Progenitor cell of endocrine pancreas (in vitro differentiated cells): Measurements from ENCODE around the gene PMEPA1. TPM values are rescaled to one million over a fixed set of nuclear protein-coding genes. Genes with fewer than 3 reads are reported as not detected.
A peak's percentile ranks its signal among the peaks of the same experiment; 100 is the strongest.

Experiments used
- DNase-seq: peaks from one replicate; pipeline ENCODE4 v3.0.0; 2021; ENCODE audit warnings: low spot score; ENCODE audit not compliant: unreplicated experiment
- H3K27ac Mint-ChIP-seq: 2 replicates; pipeline ENCODE4 v1.8.0; 2021; ENCODE audit warnings: mild to moderate bottlenecking, moderate library complexity, mixed read lengths
- H3K27me3 Mint-ChIP-seq: 2 replicates; pipeline ENCODE4 v1.8.0; 2021; ENCODE audit warnings: mixed read lengths
- H3K36me3 Mint-ChIP-seq: 2 replicates; pipeline ENCODE4 v1.8.0; 2022; ENCODE audit warnings: mixed read lengths; ENCODE audit not compliant: insufficient read depth
- H3K4me1 Mint-ChIP-seq: 2 replicates; pipeline ENCODE4 v1.8.0; 2021; ENCODE audit warnings: low read depth, mixed read lengths
- H3K4me3 Mint-ChIP-seq: 2 replicates; pipeline ENCODE4 v1.8.0; 2021; ENCODE audit warnings: low read depth, mild to moderate bottlenecking, moderate library complexity, mixed read lengths
- H3K9me3 Mint-ChIP-seq: 2 replicates; pipeline ENCODE4 v1.8.0; 2021; ENCODE audit warnings: low read depth, mixed read lengths
- total RNA-seq: library from RNA; stranded (reverse); gene quantifications from 2 replicates; pipeline ENCODE4 v1.2.1, GENCODE V29; 2021
- TF ChIP-seq, protein P1 (sequence below): fragments of 200-600 bp; sonication (generic); IDR thresholded peaks from one replicate; pipeline ENCODE4 v1.5.0; 2021; ENCODE audit warnings: antibody characterized with exemption, mild to moderate bottlenecking; ENCODE audit not compliant: unreplicated experiment

PMEPA1 gene
- total RNA-seq, 1 donor from 2014 or later: 9.1 TPM

DNA sequence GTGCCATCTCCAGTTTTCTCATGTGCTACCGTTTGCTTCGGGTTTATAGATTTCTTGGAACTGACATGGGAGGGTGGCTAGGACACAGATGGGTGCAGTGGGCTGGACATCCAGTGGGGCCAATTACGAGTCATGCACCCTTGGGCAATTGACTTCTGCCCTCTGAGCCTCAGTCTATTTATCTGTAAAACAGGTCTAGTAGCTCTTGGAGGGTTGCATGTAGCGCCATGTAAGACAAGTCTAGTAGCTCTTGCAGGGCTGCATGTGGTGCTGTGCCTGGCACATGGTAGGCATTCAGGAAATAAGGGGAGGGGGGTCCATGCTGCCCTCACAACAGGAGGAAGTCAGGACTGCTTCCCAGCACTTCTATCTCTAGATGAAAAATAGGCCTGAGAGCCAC is 15.3 kb downstream of the PMEPA1 start:
- Mint-ChIP-seq H3K27me3 (no peaks in the 10 kb centered on the region), H3K27ac (no peak overlapping the region)

DNA sequence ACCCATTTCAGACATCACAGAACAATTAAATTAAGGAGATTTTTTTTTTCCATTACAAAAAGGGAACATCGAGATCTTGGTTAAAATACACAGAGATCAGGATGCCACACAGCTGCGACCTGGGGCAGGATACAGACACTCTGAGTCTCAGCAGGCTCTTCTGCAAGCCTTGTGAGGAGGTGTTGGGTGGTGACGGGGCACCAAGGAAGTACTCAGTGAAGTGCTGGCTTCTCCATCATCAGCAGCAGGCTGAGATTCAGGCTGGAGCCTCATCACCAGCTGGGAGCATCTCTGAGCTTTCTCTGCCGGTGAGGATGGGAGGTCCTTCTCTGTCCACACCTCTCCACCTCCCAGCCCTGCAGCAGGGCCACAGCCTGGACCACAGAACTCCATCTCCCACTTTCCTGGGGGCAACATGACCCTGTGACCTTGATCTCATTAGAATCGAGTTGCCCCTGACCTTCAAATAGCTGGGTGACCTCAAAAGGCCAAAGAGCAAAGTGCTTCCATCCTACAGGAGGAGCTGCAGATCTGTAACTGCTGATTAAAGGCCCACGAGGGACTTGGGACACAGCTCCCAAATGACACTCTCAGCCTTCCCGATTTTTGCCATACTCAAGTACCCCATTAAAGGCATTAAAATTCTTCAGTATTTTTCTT is 16.0 kb downstream of the PMEPA1 start:
- DNase-seq: no peak
- H3K4me3 Mint-ChIP-seq: no peak overlapping the region
- no peaks in the 10 kb centered on the region for H3K9me3 Mint-ChIP-seq
- H3K4me1 Mint-ChIP-seq: peaks cover 4% of the 10 kb centered on the region
- H3K27ac Mint-ChIP-seq: no peak overlapping the region
- H3K27me3 Mint-ChIP-seq: no peaks in the 10 kb centered on the region
- H3K36me3 Mint-ChIP-seq: no peaks in the 10 kb centered on the region
- TF ChIP-seq, protein P1, sequence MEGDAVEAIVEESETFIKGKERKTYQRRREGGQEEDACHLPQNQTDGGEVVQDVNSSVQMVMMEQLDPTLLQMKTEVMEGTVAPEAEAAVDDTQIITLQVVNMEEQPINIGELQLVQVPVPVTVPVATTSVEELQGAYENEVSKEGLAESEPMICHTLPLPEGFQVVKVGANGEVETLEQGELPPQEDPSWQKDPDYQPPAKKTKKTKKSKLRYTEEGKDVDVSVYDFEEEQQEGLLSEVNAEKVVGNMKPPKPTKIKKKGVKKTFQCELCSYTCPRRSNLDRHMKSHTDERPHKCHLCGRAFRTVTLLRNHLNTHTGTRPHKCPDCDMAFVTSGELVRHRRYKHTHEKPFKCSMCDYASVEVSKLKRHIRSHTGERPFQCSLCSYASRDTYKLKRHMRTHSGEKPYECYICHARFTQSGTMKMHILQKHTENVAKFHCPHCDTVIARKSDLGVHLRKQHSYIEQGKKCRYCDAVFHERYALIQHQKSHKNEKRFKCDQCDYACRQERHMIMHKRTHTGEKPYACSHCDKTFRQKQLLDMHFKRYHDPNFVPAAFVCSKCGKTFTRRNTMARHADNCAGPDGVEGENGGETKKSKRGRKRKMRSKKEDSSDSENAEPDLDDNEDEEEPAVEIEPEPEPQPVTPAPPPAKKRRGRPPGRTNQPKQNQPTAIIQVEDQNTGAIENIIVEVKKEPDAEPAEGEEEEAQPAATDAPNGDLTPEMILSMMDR: no peak

More for the DNA sequence above, 15.3 kb downstream of the PMEPA1 start:
- no peaks in the 10 kb centered on the region for H3K9me3 Mint-ChIP-seq
- TF ChIP-seq, protein P1: no peak
- H3K36me3 Mint-ChIP-seq: no peaks in the 10 kb centered on the region
- no peak overlapping the region for H3K4me3 Mint-ChIP-seq
- peaks cover 4% of the 10 kb centered on the region for H3K4me1 Mint-ChIP-seq
- DNase-seq: no peak

DNA sequence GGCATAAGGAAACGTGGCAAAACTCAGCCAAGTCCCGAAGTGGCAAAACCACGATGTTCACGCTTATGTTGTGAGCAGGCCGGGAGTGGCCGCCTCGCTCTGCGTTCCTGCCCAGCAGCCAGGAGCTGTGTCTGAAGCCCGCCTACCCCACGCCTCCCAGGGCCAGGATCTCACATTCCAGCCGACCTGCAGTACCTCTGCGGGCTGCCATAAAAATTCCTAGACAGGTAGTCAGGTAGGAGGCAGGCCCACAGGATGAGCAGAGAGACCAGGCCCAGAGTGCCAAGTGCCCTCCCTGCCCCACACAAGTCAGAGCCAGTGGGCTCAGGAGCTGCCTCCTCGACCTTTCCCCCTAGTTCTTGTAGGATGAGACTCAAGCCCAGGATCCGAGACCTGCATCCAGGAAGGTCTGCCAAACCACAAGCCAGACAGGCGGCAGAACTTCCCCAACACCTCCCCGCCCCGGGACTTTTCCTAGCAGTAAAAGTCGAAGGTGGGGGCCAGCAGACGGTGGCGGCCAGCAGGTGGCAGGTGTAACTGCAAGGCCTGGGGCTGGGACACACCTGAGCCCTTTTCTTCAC is 16.7 kb downstream of the PMEPA1 start:
- no peak overlapping the region for H3K4me3 Mint-ChIP-seq
- TF ChIP-seq, protein P1: peak; percentile 38
- H3K27me3 Mint-ChIP-seq: no peaks in the 10 kb centered on the region
- no peaks in the 10 kb centered on the region for H3K9me3 Mint-ChIP-seq
- H3K27ac Mint-ChIP-seq: peak overlapping the region; percentile 57
- no peaks in the 10 kb centered on the region for H3K36me3 Mint-ChIP-seq
- DNase-seq: peak; percentile 29
- H3K4me1 Mint-ChIP-seq: peaks cover 4% of the 10 kb centered on the region

DNA sequence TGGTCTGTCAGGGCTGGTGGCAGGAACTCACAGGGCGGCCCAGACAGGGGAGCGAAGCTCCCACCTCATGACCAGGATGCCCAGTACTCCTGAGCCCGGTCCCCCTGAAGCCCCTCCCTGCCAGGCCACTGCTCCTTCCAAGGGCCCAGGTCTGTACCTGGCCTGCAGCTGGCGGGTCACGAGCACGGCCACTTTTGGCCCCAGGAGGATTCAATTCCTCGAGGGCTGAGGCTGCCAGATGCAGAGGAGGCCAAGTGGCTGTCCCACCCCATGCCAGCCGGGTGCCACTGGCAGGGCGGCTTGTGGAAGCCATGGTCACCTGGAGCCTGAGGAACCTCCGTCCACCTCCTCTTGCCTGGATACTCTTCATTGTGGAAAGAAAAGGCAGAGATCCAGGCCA is 17.4 kb downstream of the PMEPA1 start:
- H3K9me3 Mint-ChIP-seq: no peaks in the 10 kb centered on the region
- no peaks in the 10 kb centered on the region for H3K27me3 Mint-ChIP-seq
- H3K4me3 Mint-ChIP-seq: no peak overlapping the region
- peaks cover 4% of the 10 kb centered on the region for H3K4me1 Mint-ChIP-seq
- H3K27ac Mint-ChIP-seq: no peak overlapping the region
- H3K36me3 Mint-ChIP-seq: no peaks in the 10 kb centered on the region
- no peak for DNase-seq
- TF ChIP-seq, protein P1: no peak

DNA sequence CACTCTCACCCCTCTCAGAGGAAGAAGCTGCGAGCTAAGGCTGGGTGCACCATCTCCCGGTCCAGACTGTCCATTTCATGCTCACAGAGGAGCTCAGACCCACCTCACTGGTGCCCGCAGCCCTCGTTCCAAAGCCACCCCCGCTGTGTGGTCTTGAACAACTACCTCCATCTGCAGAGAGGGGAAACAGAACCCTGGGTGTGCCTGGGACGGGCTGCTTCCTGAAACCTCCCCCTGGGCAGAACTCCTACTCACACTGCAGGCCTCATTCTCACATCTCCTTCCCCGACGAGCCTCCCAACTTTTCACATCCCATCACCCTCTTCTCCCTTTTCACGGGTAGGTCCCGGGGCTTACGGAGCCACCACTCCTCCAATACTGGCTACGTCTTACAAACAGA is 18.1 kb downstream of the PMEPA1 start:
- Mint-ChIP-seq H3K4me1 (peaks cover 4% of the 10 kb centered on the region), H3K27ac (peak overlapping the region; percentile 4), H3K4me3 (no peak overlapping the region), H3K27me3 (no peaks in the 10 kb centered on the region), H3K9me3 (no peaks in the 10 kb centered on the region), H3K36me3 (no peaks in the 10 kb centered on the region)
- TF ChIP-seq, protein P1: no peak
- DNase-seq: no peak
